Neural cell (in vitro differentiated cells): ENCODE data around the gene ALKBH8.
"Not testable (repeated sequence)": the region's sequence is repeated elsewhere in the genome, so short reads cannot be mapped to it uniquely, and the experiment has no call there.

Experiments used
- EP300 ChIP-seq: fragments of 450-650 bp; conservative IDR thresholded peaks from 2 replicates; pipeline ENCODE4 v1.6.1; 2014; ENCODE audit warnings: antibody characterized with exemption, mild to moderate bottlenecking, moderate library complexity; ENCODE audit not compliant: poor library complexity, severe bottlenecking
- EZH2 ChIP-seq: fragments of 200-600, 300-800 bp; shearing (Covaris generic), sonication (generic); IDR thresholded peaks from 2 replicates; pipeline ENCODE4 v1.6.1; 2014; ENCODE audit warnings: antibody characterized with exemption, low read length, borderline replicate concordance, mild to moderate bottlenecking; ENCODE audit not compliant: insufficient read depth, poor library complexity, severe bottlenecking
- MXI1 ChIP-seq: fragments of 450-650 bp; conservative IDR thresholded peaks from 2 replicates; pipeline ENCODE4 v1.6.1; 2014; ENCODE audit warnings: antibody characterized with exemption, mild to moderate bottlenecking; ENCODE audit not compliant: poor library complexity, severe bottlenecking
- POLR2AphosphoS5 ChIP-seq: IDR thresholded peaks from 2 replicates; pipeline ENCODE4 v1.6.1; 2012
- RAD21 ChIP-seq: fragments of 450-650 bp; conservative IDR thresholded peaks from 2 replicates; pipeline ENCODE4 v1.6.1; 2014; ENCODE audit warnings: antibody characterized with exemption, mild to moderate bottlenecking, moderate library complexity
- SMC3 ChIP-seq: fragments of 450-650 bp; conservative IDR thresholded peaks from 2 replicates; pipeline ENCODE4 v1.6.1; 2014; ENCODE audit warnings: antibody characterized with exemption, mild to moderate bottlenecking, moderate library complexity; ENCODE audit not compliant: poor library complexity
- TAF1 ChIP-seq: IDR thresholded peaks from 2 replicates; pipeline ENCODE4 v1.6.1; 2012; ENCODE audit warnings: low read depth
- TF ChIP-seq, protein P1 (sequence below): fragments of 450-650 bp; IDR thresholded peaks from 2 replicates; pipeline ENCODE4 v1.5.1; 2014; ENCODE audit warnings: antibody characterized with exemption, mild to moderate bottlenecking, moderate library complexity; ENCODE audit not compliant: poor library complexity, severe bottlenecking

DNA sequence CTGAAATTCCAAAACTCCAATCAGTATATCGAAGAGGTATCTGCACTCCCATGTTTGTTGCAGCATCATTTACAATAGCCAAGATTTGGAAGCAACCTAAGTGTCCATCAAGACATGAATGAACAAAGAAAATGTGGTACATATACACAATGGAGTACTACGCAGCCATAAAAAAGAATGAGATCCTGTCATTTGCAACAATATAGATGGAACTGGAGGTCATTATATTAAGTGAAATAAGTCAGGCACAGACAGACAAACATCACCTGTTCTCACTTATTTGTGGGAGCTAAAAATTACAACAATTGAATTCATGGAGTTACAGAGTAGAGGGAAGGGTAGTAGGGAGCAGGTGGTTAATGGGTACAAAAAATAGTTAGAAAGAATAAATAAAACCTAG is 13.6 kb upstream of the ALKBH8 start:
- TF ChIP-seq TAF1, POLR2AphosphoS5, EP300, RAD21, EZH2, SMC3, MXI1: not testable (repeated sequence)
- TF ChIP-seq, protein P1, sequence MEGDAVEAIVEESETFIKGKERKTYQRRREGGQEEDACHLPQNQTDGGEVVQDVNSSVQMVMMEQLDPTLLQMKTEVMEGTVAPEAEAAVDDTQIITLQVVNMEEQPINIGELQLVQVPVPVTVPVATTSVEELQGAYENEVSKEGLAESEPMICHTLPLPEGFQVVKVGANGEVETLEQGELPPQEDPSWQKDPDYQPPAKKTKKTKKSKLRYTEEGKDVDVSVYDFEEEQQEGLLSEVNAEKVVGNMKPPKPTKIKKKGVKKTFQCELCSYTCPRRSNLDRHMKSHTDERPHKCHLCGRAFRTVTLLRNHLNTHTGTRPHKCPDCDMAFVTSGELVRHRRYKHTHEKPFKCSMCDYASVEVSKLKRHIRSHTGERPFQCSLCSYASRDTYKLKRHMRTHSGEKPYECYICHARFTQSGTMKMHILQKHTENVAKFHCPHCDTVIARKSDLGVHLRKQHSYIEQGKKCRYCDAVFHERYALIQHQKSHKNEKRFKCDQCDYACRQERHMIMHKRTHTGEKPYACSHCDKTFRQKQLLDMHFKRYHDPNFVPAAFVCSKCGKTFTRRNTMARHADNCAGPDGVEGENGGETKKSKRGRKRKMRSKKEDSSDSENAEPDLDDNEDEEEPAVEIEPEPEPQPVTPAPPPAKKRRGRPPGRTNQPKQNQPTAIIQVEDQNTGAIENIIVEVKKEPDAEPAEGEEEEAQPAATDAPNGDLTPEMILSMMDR = not testable (repeated sequence)
